ENCODE results near the gene DUOXA1.

- TF ChIP-seq YY1 (IDR thresholded peaks at IDR 0.05; ENCODE audit: insufficient read depth, insufficient read length), result no peak
- TF ChIP-seq ZNF274 (IDR thresholded peaks at IDR 0.05; ENCODE audit: low read depth, low read length), result no peak
- TF ChIP-seq SUZ12 (IDR thresholded peaks at IDR 0.05; ENCODE audit: extremely low read depth, insufficient read depth, insufficient read length), result no peak
These were observed 8.7 kb downstream of the DUOXA1 start for GRCh38 chr15:45121020-45121419.
